ENCODE results near the gene NOC2L. TPM values are rescaled to one million over a fixed set of nuclear protein-coding genes. Genes with fewer than 3 reads are reported as not detected.
"Not testable (repeated sequence)": the region's sequence is repeated elsewhere in the genome, so short reads cannot be mapped to it uniquely, and the experiment has no call there.

Gene NOC2L
- total RNA-seq, 3 donors from 2014 or later: 36.2 to 38.7 (median 38.2) TPM

GRCh38 chr1:952201-952600 lies 6.9 kb downstream of the NOC2L start:
- Histone ChIP-seq H3K27ac (no peak overlapping the region), H3K4me3 (no peak overlapping the region), H3K4me1 (peaks cover 0 to under 1% of the 10 kb centered on the region in 2 donors), H3K36me3 (peaks cover 13% of the 10 kb centered on the region), H3K27me3 (no peaks in the 10 kb centered on the region), H3K9me3 (no peaks in the 10 kb centered on the region)
- intact Hi-C loops (cut with DNase I; ENCODE audit: low total_unique reads): no loop called here
- TF ChIP-seq POLR2A (IDR thresholded peaks at IDR 0.05) (no peak), POLR2AphosphoS5 (IDR thresholded peaks at IDR 0.05) (no peak), CTCF (IDR thresholded peaks at IDR 0.05) (no peak)
- DNase-seq (ENCODE audit: low spot score in 2 of 2): no peak

- peaks cover 13% of the 10 kb centered on the region for H3K36me3 ChIP-seq
- H3K9me3 ChIP-seq: no peaks in the 10 kb centered on the region
- H3K4me3 ChIP-seq: no peak overlapping the region
- no peak overlapping the region for H3K27ac ChIP-seq
- no peak for DNase-seq (ENCODE audit: low spot score in 2 of 2)
- intact Hi-C loops (cut with DNase I; ENCODE audit: low total_unique reads): no loop called here
- TF ChIP-seq CTCF (IDR thresholded peaks at IDR 0.05): no peak
- no peak for TF ChIP-seq POLR2A (IDR thresholded peaks at IDR 0.05)
- TF ChIP-seq POLR2AphosphoS5 (IDR thresholded peaks at IDR 0.05): no peak
- no peaks in the 10 kb centered on the region for H3K27me3 ChIP-seq
- H3K4me1 ChIP-seq: no peaks in the 10 kb centered on the region
These were observed 7.7 kb downstream of the NOC2L start for GRCh38 chr1:951364-951763.

- Histone ChIP-seq H3K27me3 (no peaks in the 10 kb centered on the region), H3K4me1 (no peaks in the 10 kb centered on the region), H3K36me3 (peaks cover 13% of the 10 kb centered on the region), H3K9me3 (no peaks in the 10 kb centered on the region), H3K4me3 (no peak overlapping the region), H3K27ac (no peak overlapping the region)
- DNase-seq (ENCODE audit: low spot score in 2 of 2): no peak
- TF ChIP-seq POLR2AphosphoS5 (IDR thresholded peaks at IDR 0.05): no peak
- TF ChIP-seq POLR2A (IDR thresholded peaks at IDR 0.05): no peak
- no peak for TF ChIP-seq CTCF (IDR thresholded peaks at IDR 0.05)
- intact Hi-C loops (cut with DNase I; ENCODE audit: low total_unique reads): no loop called here
These were observed 8.2 kb downstream of the NOC2L start for GRCh38 chr1:950881-951280.

GRCh38 chr1:950268-950667 lies 8.8 kb downstream of the NOC2L start:
- Histone ChIP-seq H3K36me3 (peaks cover 13% of the 10 kb centered on the region), H3K27me3 (no peaks in the 10 kb centered on the region), H3K27ac (no peak overlapping the region), H3K9me3 (no peaks in the 10 kb centered on the region), H3K4me1 (no peaks in the 10 kb centered on the region), H3K4me3 (no peak overlapping the region)
- no peak for DNase-seq (ENCODE audit: low spot score in 2 of 2)
- intact Hi-C loops (cut with DNase I; ENCODE audit: low total_unique reads): no loop called here
- TF ChIP-seq CTCF (IDR thresholded peaks at IDR 0.05) (no peak), POLR2AphosphoS5 (IDR thresholded peaks at IDR 0.05) (no peak), POLR2A (IDR thresholded peaks at IDR 0.05) (no peak)

- H3K4me1 ChIP-seq: peaks cover 0 to under 1% of the 10 kb centered on the region in 2 donors
- no peak overlapping the region for H3K27ac ChIP-seq
- peaks cover 0 to 4% of the 10 kb centered on the region in 2 donors for H3K27me3 ChIP-seq
- DNase-seq (ENCODE audit: low spot score in 2 of 2): no peak
- TF ChIP-seq POLR2AphosphoS5 (IDR thresholded peaks at IDR 0.05) (no peak), POLR2A (IDR thresholded peaks at IDR 0.05) (no peak), CTCF (IDR thresholded peaks at IDR 0.05) (no peak)
- intact Hi-C loops (cut with DNase I; ENCODE audit: low total_unique reads): no loop called here
- H3K36me3 ChIP-seq: peaks cover 6% of the 10 kb centered on the region
- no peak overlapping the region for H3K4me3 ChIP-seq
- H3K9me3 ChIP-seq: no peaks in the 10 kb centered on the region
These were observed 11.1 kb downstream of the NOC2L start for GRCh38 chr1:947958-948357.

- H3K36me3 ChIP-seq; H3K27ac ChIP-seq; H3K9me3 ChIP-seq; DNase-seq (ENCODE audit: low spot score in 2 of 2); H3K4me3 ChIP-seq; intact Hi-C loops (cut with DNase I; ENCODE audit: low total_unique reads): not testable (repeated sequence)
- Histone ChIP-seq H3K4me1 (peaks cover 11 to 12% of the 10 kb centered on the region in 2 donors), H3K27me3 (peaks cover 10 to 15% of the 10 kb centered on the region in 2 donors)
These were observed 12.2 kb downstream of the NOC2L start for GRCh38 chr1:946811-947210.

Measured in breast epithelium (tissue), 4 donors.